Measurements from ENCODE around the gene CUEDC2.

The CUEDC2 gene

DNA sequence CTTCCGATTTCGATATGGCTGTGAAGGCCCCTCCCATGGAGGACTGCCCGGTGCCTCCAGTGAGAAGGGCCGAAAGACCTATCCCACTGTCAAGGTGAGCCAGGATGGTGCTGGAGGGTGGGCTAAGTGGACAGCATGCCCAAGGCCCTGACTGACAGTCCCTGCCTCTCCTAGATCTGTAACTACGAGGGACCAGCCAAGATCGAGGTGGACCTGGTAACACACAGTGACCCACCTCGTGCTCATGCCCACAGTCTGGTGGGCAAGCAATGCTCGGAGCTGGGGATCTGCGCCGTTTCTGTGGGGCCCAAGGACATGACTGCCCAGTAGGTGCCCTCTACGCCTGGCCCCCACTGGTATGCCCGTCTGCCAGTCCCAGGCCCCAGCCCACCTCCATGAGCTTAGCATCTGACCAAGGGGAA, 35.6 kb downstream of the CUEDC2 start:
- no peak for DNase-seq (ENCODE audit: low spot score)

DNA sequence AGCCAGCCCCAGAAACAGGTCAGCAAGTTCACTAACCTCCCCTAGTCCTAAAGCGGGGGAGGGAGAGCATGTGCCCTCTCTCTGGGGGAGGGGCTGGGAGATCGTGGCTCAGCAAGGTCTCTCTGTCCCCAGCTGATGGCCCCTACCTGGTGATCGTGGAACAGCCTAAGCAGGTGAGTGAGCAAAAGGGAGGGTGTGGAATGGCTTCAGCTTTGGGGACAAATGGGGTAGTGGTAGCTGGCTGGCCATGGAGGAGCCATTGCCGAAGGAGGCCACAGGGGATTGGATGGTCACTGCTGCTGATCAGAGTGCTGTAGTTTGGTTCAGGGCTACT, 36.1 kb downstream of the CUEDC2 start:
- DNase-seq (ENCODE audit: low spot score), result no peak

DNA sequence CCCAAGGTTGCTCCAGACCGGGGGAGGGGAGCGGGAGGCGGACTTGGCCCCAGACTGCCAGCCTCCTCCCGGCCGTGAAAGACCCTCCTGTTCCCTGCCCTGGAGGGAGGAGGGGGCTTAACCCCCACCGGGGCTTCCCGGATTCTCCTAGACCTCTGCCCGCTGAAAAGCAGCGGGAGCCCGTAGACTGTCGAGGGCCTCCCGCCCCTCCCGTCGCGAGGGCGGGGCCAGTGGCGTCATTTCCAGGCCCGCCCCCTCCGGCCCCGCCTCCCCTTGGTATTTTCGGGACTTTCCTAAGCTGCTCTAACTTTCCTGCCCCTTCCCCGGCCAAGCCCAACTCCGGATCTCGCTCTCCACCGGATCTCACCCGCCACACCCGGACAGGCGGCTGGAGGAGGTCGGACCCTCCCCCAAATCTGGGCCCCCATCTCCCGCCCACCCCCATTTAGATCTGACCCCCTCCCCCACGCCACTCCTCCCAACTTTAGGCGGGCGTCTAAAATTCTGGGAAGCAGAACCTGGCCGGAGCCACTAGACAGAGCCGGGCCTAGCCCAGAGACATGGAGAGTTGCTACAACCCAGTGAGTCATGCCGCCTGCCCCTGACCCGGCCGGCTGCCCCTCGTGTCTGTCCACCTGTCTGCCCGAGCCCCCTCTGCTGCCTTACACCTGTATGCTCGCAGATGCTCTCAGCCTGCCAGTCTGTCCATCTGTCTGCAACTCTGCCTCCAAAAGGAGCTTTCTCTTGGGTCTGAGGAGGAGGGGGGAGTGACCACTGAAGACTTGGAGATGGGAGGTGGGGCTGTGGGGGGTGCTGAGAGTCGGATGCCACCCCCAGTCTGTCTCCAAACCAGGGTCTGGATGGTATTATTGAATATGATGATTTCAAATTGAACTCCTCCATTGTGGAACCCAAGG, 36.7 kb downstream of the CUEDC2 start, which contains the start of gene NFKB2:
TSS of gene NFKB2 (plus strand) at position 306 of the 917 bp plus-strand sequence. CDS start at position 561, 255 bp downstream.
- peak; percentile 97 for DNase-seq (ENCODE audit: low spot score)

DNA sequence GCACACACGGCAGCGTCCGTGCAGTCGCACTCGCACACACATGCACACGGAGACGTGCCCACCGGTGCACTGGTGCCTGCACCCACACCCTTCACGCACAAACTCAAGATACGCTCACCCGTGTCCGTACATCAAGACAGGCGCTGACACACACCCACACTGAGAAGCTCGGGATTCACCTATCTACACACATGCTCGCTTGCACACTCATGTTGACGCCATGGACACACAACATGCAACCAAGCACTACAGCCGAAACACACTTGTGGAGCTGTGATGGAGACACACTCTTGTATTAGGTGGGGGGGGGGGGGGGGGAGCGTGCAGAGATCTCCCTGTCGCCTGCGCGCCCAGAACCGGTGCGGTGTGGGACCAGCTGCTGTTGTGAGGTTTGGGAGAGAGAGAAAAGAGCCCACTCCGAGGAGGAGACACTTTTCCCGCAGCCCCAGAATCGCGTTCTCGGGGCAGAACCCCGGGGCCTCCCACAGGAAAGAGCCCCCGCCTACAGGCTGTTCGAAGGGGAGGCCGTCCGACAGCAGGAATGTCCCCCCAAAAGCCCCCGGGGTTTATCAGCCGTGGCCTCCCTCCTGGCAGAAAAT, 37.5 kb downstream of the CUEDC2 start:
- DNase-seq (ENCODE audit: low spot score), result peak; percentile 44

DNA sequence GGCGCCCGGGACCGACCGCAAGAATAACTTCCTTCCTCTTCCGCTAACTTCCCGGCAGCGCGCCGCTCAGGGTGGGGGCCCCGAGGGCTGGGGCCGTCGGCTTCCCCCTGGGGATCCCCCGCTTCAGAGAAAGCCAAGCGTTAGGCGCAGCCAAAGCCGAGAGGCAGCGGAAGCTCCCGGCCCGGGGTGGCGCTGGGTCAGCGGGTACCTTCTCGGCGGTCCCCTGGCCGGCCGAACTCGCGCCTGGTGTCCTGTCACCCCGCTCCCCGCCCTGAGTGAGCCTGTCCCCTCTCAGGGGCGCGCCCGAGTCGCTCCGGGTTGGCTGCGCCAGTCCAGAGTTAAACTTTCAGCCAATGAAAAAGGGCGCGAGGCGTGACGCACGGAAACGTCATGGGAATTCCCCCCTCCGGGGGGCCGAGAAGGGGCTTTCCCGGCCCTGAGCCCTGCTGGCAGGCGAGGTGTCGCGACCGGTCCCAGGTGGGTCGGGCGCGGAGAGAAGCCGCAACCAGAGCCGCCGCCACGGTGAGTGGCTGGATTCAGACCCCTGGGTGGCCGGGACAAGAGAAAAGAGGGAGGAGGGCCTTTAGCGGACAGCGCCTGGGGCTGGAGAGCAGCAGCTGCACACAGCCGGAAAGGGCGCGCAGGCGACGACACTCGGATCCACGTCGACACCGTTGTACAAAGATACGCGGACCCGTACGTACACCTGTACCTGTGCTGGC, 38.1 kb downstream of the CUEDC2 start:
- peak; percentile 96 for DNase-seq (ENCODE audit: low spot score)

DNA sequence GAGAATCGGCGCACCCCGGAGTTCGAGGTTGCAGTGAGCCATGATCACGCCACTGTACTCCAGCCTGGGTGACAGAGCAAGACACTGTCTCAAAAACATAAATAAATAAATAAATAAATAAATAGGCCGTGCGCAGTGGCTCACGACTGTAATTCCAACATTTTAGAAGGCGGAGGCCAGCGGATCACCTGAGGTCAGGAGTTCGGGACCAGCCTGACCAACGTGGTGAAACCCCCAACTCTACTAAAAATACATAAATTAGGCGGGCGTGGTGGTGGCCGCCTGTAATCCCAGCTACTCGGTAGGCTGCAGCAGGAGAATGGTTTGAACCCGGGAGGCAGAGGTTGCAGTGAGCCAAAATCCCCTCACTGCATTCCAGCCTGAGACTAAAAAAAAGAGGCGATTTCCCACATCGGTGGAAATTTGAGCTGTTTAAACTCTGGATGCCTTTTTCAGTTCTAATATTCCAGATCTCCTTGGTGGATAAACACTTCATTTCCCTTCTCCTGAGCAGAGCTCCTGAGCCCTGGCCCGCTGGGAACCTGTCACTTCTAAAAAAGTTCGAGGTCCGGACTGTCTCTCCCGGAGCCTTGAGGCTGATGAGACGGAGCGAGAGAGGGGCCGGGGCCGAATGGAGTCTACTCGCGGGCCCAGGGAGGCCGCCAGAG, 38.8 kb downstream of the CUEDC2 start:
- DNase-seq (ENCODE audit: low spot score), result no peak

DNA sequence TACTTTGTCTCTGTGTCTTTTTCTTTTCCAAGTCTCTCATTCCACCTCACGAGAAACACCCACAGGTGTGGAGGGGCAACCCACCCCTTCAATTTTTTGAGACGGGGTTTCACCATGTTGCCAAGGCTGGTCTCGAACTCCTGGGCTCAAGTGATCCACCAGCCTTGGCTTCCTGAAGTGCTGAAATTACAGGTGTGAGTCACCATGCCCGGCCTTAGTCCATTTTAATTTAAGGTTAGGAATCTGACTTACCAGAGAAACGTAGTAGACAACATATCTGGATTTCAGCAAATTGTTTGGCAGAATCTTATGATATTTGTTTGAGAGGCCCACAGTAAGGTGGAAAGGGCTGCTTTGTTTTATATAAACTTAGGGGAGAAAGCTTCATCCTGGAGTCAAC, 40.1 kb downstream of the CUEDC2 start:
- no peak for DNase-seq (ENCODE audit: low spot score)

DNA sequence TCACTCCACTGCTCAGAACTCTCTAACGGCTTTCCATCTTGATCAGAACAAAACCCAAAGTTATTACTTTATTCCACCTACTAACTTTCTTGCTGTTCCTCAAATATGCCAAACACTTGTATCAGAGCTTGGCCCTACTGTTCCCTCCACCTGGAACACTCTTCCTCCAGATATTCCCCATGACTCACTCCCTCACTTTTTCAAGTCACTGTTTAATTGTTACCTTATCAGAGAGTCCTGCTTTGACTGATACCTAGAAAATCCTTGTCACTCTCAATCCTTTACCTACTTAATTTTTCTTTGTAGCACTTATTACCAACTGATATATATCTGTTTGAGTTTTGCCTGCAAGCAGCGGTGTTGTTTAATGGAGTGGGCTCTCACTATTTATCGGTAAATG, 42.5 kb downstream of the CUEDC2 start:
- no peak for DNase-seq (ENCODE audit: low spot score)

DNA sequence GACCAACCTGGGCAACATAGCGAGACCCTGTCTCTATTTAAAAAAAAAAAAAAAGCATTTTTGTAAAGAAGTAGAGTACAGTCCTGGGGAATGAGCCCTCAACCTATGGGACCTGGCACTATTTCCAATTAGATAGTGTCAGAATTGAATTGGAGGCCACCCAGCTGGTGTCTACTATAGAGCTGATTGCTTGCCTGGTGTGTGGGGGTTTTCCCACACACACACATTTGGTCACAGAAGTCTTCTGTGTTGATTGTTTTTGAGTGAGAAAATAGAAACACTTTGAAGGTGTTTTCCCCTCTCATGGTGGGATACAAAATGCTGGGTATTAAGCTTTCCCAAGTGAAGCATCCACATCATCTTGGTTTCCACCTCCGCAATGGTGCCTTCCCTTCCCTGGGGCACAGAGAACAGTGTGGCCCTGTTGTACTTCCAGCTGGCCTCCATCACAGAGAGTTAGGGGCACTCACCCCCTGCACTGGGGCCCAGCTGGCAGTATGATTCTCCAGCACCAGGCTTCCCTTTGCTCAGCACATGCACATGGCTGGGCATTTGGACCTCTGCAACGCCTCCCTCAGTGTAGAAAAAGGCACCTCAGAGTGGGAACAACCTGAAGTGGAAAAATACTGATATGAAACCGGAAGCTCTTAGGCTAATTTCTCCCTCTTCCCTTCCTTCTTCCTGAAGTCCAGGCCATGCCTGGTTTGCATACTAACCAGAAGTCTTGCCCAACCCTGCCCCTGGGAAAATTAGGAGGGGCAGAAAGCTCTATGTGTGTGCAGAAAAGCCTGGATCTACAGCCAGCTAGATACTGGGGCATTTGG, 47.6 kb downstream of the CUEDC2 start:
- peak; percentile 43 for DNase-seq (ENCODE audit: low spot score)

DNA sequence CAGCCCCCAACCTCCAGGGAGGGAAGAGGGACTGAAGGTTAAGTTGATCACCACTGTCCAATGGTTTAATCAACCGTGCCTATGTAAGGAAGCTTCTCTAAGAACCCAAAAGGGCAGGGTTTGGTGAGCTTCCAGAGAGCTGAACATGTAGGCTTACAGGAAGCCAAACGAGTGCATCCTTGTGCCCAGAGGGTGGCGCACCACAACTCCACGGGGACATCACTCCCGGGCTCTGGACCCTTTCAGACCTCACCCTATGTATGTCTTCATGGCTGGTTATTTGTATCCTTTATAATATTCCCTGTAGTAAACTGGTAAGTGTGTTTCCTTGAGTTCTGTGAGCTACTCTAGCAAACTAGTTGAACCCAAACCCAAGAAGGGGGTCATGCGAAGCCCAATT, 48.3 kb downstream of the CUEDC2 start:
- DNase-seq (ENCODE audit: low spot score), result no peak

DNA sequence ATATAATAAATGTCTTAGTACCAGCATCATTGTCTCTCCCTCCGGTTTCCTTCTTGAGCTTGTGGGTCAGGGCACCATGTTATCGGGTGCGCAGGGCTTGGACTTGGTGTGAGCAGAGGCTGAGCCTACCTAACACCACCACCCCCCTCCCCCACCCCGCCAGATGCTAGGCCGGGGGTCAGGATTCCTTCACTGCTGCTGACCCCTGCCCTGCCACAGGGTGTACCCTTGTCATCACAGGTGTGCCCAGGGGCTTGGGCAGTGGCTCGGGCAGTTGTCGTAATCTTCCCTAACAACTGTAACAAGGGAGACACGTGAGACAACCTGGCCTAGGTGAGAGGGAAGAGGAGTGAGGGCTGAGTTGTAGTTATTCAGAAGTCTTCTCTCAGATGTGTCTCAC, 49.5 kb downstream of the CUEDC2 start:
- no peak for DNase-seq (ENCODE audit: low spot score)

DNA sequence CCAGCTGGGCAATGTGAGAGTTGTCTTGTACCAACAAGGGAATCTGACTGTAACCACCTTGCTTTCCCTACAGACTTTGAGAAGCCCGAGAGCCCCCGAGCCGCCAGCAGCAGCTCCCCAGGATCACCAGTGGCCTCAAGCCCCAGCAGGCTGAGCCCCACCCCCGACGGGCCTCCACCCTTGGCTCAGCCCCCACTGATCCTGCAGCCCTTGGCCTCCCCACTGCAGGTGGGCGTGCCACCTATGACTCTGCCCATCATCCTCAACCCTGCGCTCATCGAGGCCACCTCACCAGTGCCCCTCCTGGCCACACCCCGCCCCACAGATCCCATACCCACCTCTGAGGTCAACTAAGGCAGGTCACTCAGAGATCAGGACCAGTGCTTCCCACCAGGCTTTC, 50.4 kb downstream of the CUEDC2 start:
- no peak for DNase-seq (ENCODE audit: low spot score)

DNA sequence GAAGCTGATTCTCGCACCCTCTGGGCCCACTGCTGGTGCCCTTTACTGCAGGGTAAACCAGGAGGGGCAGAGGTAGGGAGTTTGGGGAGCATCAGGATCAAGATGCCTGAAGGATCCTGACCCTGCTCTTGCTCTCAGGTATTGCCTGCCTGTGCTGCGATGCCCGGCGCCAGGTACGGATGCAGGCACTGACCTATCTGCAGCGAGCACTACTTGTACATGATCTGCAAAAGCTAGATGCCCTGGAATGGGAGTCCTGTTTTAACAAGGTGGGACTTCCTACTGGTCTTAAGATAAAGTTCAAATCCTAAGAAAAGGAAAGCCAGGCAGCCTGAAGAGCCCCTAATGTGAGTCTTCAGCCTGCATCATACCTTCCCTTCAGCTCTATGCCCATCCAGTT, 53.0 kb downstream of the CUEDC2 start:
- no peak for DNase-seq (ENCODE audit: low spot score)

DNA sequence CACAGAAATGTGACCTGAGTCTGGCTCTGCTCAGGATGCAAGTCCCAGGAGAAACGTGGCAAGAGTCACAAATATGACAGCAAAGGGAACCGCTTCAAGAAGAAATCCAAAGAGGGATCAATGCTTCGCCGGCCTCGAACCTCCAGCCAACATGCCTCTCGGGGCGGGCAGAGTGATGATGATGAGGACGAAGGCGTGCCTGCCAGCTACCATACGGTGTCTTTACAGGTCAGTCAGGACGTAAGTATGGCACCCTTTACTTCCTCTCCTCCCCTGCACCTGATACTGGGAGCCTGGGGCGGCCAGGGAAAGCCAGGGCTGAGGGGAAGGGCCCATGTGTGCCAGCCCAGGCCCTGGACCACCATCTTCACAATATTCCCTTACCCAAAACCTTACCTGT, 55.5 kb downstream of the CUEDC2 start:
- DNase-seq (ENCODE audit: low spot score), result no peak

DNA sequence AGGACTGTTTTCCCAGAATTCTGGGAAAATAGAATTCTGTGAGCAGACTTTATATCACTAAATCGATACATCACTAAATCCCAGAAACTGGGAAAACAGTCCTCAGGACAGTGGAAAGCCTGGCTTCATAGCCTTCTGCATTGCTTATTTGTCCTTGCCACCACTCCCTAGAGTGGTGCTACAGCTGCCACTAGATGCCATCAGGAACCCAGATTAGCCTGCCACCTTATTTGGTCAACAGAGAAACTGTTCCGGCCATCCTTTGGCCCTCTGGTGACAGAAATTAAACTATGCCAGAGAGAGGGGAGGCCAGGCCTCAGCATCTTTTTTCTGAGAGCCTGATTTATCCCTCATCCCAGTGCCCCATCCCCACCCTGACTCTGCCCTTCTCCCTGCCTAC, 56.5 kb downstream of the CUEDC2 start:
- no peak for DNase-seq (ENCODE audit: low spot score)

DNA sequence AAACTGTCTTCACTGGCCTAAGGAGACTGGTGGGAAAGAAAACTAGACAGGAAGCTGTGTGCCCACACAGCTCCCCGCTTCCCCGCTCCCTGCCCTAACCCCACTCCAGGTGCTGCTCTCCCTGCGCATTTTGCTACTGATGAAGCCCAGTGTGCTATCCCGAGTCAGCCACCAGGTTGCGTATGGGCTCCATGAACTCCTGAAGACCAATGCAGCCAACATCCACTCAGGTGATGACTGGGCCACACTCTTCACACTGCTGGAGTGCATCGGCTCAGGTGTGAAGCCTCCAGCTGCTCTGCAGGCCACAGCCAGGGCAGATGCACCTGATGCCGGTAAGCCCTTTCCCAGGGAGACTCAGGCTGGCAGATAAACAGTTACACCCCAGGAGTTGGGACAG, 57.1 kb downstream of the CUEDC2 start:
- DNase-seq (ENCODE audit: low spot score), result no peak
